B cell (primary cell): ENCODE results near the gene YIPF5. TPM values are rescaled to one million over a fixed set of nuclear protein-coding genes. Genes with fewer than 3 reads are reported as not detected.

Source experiments
- ATAC-seq: fragments of 200-7000 bp; cut with Tn5 transposase; one replicate; pipeline ENCODE4 v1.10.0; 2021; ENCODE audit warnings: low read depth, mild to moderate bottlenecking, moderate number of reproducible peaks, moderate library complexity
- CTCF ChIA-PET: fragments of 350-600 bp; sonication (Branson Sonifier 250); formaldehyde crosslinking; loops from one replicate; lab custom pipeline; 2021; ENCODE audit warnings: antibody characterized with exemption, inconsistent platforms; lab: Charles Lee
- POLR2A ChIA-PET: fragments of 350-600 bp; sonication (Branson Sonifier 250); formaldehyde crosslinking; loops from one replicate; lab custom pipeline; 2021; ENCODE audit warnings: antibody characterized with exemption; lab: Charles Lee
- DNase-seq: peaks from one replicate; pipeline ENCODE4 v3.0.0; 2013
- H2AFZ ChIP-seq: 2 replicates; pipeline ENCODE4 v1.6.1; 2012; ENCODE audit warnings: mild to moderate bottlenecking, low read depth, low read length; ENCODE audit not compliant: insufficient read depth, poor library complexity, severe bottlenecking
- H3K27ac ChIP-seq, 2 donors: 1 replicate in 1 of 2; 2 replicates in 1 of 2; pipeline ENCODE4 v1.5.1; 2012 to 2013; ENCODE audit warnings: low read length in 2 of 2, mild to moderate bottlenecking in 2 of 2, moderate library complexity in 1 of 2
- H3K27me3 ChIP-seq, 4 experiments: fragments of 200-600 bp in 1 of 4; sonication (generic) in 1 of 4; replicated peaks in 1 of 4; 1 replicate in 2 of 4; 2 replicates in 2 of 4; pipeline versions ENCODE4 v1.6.1 to v1.7.0; 2013 to 2016; ENCODE audit warnings: low read length in 3 of 4, mild to moderate bottlenecking in 2 of 4, mixed read lengths in 1 of 4, moderate library complexity in 1 of 4; ENCODE audit not compliant: insufficient read depth in 4 of 4, control insufficient read depth in 3 of 4; ENCODE audit errors: control extremely low read depth in 1 of 4
- H3K36me3 ChIP-seq, 2 experiments: replicated peaks in 1 of 2; 1 replicate in 1 of 2; 2 replicates in 1 of 2; pipeline versions ENCODE4 v1.6.1 to v1.7.1; 2013; ENCODE audit warnings: low read length in 1 of 2; ENCODE audit not compliant: insufficient read depth in 2 of 2, control insufficient read depth in 1 of 2; ENCODE audit errors: control extremely low read depth in 1 of 2, extremely low read depth in 1 of 2
- H3K4me1 ChIP-seq, 2 donors: fragments of 200-600 bp in 1 of 2; sonication (generic) in 1 of 2; 1 replicate in 1 of 2; 2 replicates in 1 of 2; pipeline versions ENCODE4 v1.5.1 to v1.6.1; 2013 to 2017; ENCODE audit warnings: low read length in 2 of 2; ENCODE audit not compliant: control insufficient read depth in 2 of 2, insufficient read depth in 2 of 2
- H3K4me2 ChIP-seq: replicated peaks from 2 replicates; pipeline ENCODE3; 2012; ENCODE audit warnings: mild to moderate bottlenecking, low read depth, low read length; ENCODE audit not compliant: poor library complexity, severe bottlenecking
- H3K4me3 ChIP-seq, 5 experiments: fragments of 200-600 bp in 1 of 5; sonication (generic) in 1 of 5; 1 replicate in 3 of 5; 2 replicates in 2 of 5; pipeline versions ENCODE4 v1.5.1 to v1.7.0; 2011 to 2016; ENCODE audit warnings: low read length in 4 of 5, mild to moderate bottlenecking in 4 of 5, low read depth in 2 of 5, control low read depth in 1 of 5, moderate library complexity in 1 of 5; ENCODE audit not compliant: insufficient read depth in 1 of 5; ENCODE audit errors: control extremely low read depth in 1 of 5, extremely low read depth in 1 of 5
- H3K79me2 ChIP-seq: fragments of 200-600 bp; sonication (generic); one replicate; pipeline ENCODE4 v1.6.0; 2016; ENCODE audit warnings: low read length; ENCODE audit not compliant: control insufficient read depth, insufficient read depth
- H3K9ac ChIP-seq: fragments of 200-600 bp; sonication (generic); 2 replicates; pipeline ENCODE4 v1.6.1; 2017; ENCODE audit warnings: mild to moderate bottlenecking, low read length, moderate library complexity
- H3K9me3 ChIP-seq, 3 donors: one replicate each; pipeline versions ENCODE4 v1.6.1 to v1.7.1; 2013; ENCODE audit warnings: low read length in 2 of 3; ENCODE audit not compliant: control insufficient read depth in 2 of 3, insufficient read depth in 1 of 3; ENCODE audit errors: control extremely low read depth in 1 of 3
- H4K20me1 ChIP-seq: 2 replicates; pipeline ENCODE4 v1.6.0; 2012; ENCODE audit warnings: mild to moderate bottlenecking, low read length; ENCODE audit not compliant: insufficient read depth, control insufficient read depth, poor library complexity, severe bottlenecking
- H3K27ac Mint-ChIP-seq: one replicate; pipeline ENCODE4 v1.8.0; 2021; ENCODE audit warnings: mixed read lengths
- H3K27me3 Mint-ChIP-seq: one replicate; pipeline ENCODE4 v1.8.0; 2021; ENCODE audit warnings: mixed read lengths
- H3K4me1 Mint-ChIP-seq: one replicate; pipeline ENCODE4 v1.8.0; 2021; ENCODE audit warnings: mixed read lengths
- H3K4me3 Mint-ChIP-seq: one replicate; pipeline ENCODE4 v1.8.0; 2021; ENCODE audit warnings: mixed read lengths
- H3K9me3 Mint-ChIP-seq: one replicate; pipeline ENCODE4 v1.8.0; 2022; ENCODE audit warnings: mixed read lengths; ENCODE audit not compliant: insufficient read depth
- CTCF ChIP-seq: fragments of 200-600 bp; IDR thresholded peaks from one replicate; pipeline ENCODE4 v1.8.0; 2022; ENCODE audit warnings: antibody characterized with exemption, mild to moderate bottlenecking
- EZH2 ChIP-seq: IDR thresholded peaks from 2 replicates; pipeline ENCODE4 v1.6.1; 2012; ENCODE audit warnings: borderline replicate concordance, low read depth, mild to moderate bottlenecking, moderate library complexity, low read length; ENCODE audit not compliant: insufficient read depth, poor library complexity, severe bottlenecking
- intact Hi-C: fragments of 100-400 bp; cut with micrococcal nuclease; formaldehyde crosslinking; loops from one replicate; pipeline ENCODE4 v1.10.0; 2022
- polyA plus RNA-seq: library from polyadenylated mRNA; depleted of rRNA; stranded (reverse); fragments of >200 nt; gene quantifications from 2 replicates; pipeline ENCODE4 v1.2.3, GENCODE V29; 2012
- total RNA-seq, 2 donors: library from RNA; stranded (reverse); fragments of 120-200 nt in 1 of 2; gene quantifications; 1 replicate in 1 of 2; 2 replicates in 1 of 2; pipeline versions ENCODE4 v1.2.3 to v1.2.4, GENCODE V29; 2013 to 2022

Gene YIPF5
- total and polyA plus RNA-seq, 2 donors (not counting 1 experiment from before 2014, with no cell fraction given) = 7.2 to 24.0 TPM

- ATAC-seq (no peak), DNase-seq (no peak)
Measured at GRCh38 chr5:144207875-144208444, 37.5 kb upstream of the YIPF5 start.

More at GRCh38 chr5:144207875-144208444, 37.5 kb upstream of the YIPF5 start:
- Histone ChIP-seq H3K36me3 (no peaks in the 10 kb centered on the region), H3K79me2 (no peaks in the 10 kb centered on the region), H3K9ac (no peak overlapping the region), H3K9me3 (no peaks in the 10 kb centered on the region), H4K20me1 (no peaks in the 10 kb centered on the region), H3K4me1 (no peaks in the 10 kb centered on the region), H3K4me2 (no peak overlapping the region), H3K27ac (no peak overlapping the region), H2AFZ (no peak overlapping the region), H3K4me3 (no peak overlapping the region), H3K27me3 (peaks cover 0 to 31% (median 15%) of the 10 kb centered on the region in 4 experiments)
- H3K27me3 Mint-ChIP-seq = peaks cover 48% of the 10 kb centered on the region
- CTCF ChIA-PET = interaction anchor here (1.3 kb wide), 1 partner anchor 10 kb away, joined by 3 read pairs; no protein-coding TSS in a partner anchor
- no peaks in the 10 kb centered on the region for H3K4me1 Mint-ChIP-seq
- H3K4me3 Mint-ChIP-seq = no peak overlapping the region
- no peaks in the 10 kb centered on the region for H3K9me3 Mint-ChIP-seq
- intact Hi-C loops = no loop called here
- no peak overlapping the region for H3K27ac Mint-ChIP-seq
- POLR2A ChIA-PET = no interaction called here
- TF ChIP-seq CTCF (no peak), EZH2 (no peak)
